HG03097 (cell line): Measurements from ENCODE around the gene COL9A2.

Experiments
- ATAC-seq: cut with Tn5 transposase; IDR thresholded peaks from one replicate; pipeline ENCODE4 v1.9.1; 2021; ENCODE audit not compliant: unreplicated experiment, low FRiP score

Gene COL9A2

GRCh38 chr1:40265919-40266318 lies 51.2 kb downstream of the COL9A2 start:
- no peak for ATAC-seq

GRCh38 chr1:40265298-40265697 lies 51.8 kb downstream of the COL9A2 start:
- ATAC-seq: no peak

GRCh38 chr1:40264354-40264781 lies 52.7 kb downstream of the COL9A2 start:
- no peak for ATAC-seq

GRCh38 chr1:40258445-40258769 lies 58.7 kb downstream of the COL9A2 start:
- no peak for ATAC-seq

GRCh38 chr1:40257688-40258444 lies 59.2 kb downstream of the COL9A2 start, which contains the start of gene ZMPSTE24:
Gene ZMPSTE24, plus strand, starts transcription at chr1:40258236. Its CDS starts 36 bp downstream, at chr1:40258272.
- peak; percentile 84 for ATAC-seq

- peak; percentile 5 for ATAC-seq
Observed at GRCh38 chr1:40257313-40257687, 59.8 kb downstream of the COL9A2 start.

- ATAC-seq: no peak
Observed at GRCh38 chr1:40256401-40257084, 60.5 kb downstream of the COL9A2 start.

- no peak for ATAC-seq
Observed at GRCh38 chr1:40255231-40255630, 61.9 kb downstream of the COL9A2 start.

- ATAC-seq: no peak
Observed at GRCh38 chr1:40252601-40253000, 64.5 kb downstream of the COL9A2 start.

- ATAC-seq: no peak
Observed at GRCh38 chr1:40251456-40251855, 65.6 kb downstream of the COL9A2 start.
